Panc1 (cell line): ENCODE measurements around the gene MYO5B.

ENCODE experiments used
- CTCF ChIP-seq: fragments of 450-650 bp; IDR thresholded peaks from 2 replicates; pipeline ENCODE4 v1.5.1; 2017; ENCODE audit warnings: mild to moderate bottlenecking
- POLR2AphosphoS5 ChIP-seq: IDR thresholded peaks from 2 replicates; pipeline ENCODE4 v1.6.1; 2012; ENCODE audit warnings: mild to moderate bottlenecking, low read depth, low read length, moderate library complexity
- REST ChIP-seq, 2 experiments: IDR thresholded peaks; 2 replicates each; pipeline ENCODE4 v1.6.1; 2011 to 2012; ENCODE audit warnings: low read depth in 2 of 2, control low read depth in 1 of 2, low read length in 1 of 2, mild to moderate bottlenecking in 1 of 2, moderate library complexity in 1 of 2; ENCODE audit not compliant: insufficient read depth in 1 of 2

- no peak for TF ChIP-seq CTCF
- no peak for TF ChIP-seq POLR2AphosphoS5
- no peak for TF ChIP-seq REST (IDR thresholded peaks at IDR 0.05; ENCODE audit: insufficient read depth in 1 of 2, low read depth in 2 of 2, low read length in 1 of 2)
Measured at GRCh38 chr18:49819071-49819662, 375.8 kb downstream of the MYO5B start.
